GM23338 (cell line): ENCODE measurements around the gene OR2L3. TPM values are rescaled to one million over a fixed set of nuclear protein-coding genes. Genes with fewer than 3 reads are reported as not detected.

Experiments
- ATAC-seq: fragments of 200-7000 bp; cut with Tn5 transposase; 3 replicates; pipeline ENCODE4 v1.9.1; 2020
- DNase-seq: peaks from one replicate; pipeline ENCODE4 v3.0.0-alpha.2; 2015; ENCODE audit warnings: low spot score
- H2AFZ ChIP-seq: fragments of 200-600 bp; sonication (generic); 2 replicates; pipeline ENCODE4 v1.8.0; 2016; ENCODE audit warnings: antibody characterized with exemption, mild to moderate bottlenecking, moderate library complexity
- H3F3A ChIP-seq: fragments of 200-600 bp; sonication (generic); replicated peaks from 2 replicates; pipeline ENCODE4 v1.8.0; 2017; ENCODE audit warnings: antibody characterized with exemption, mixed run types, low read depth
- H3K27ac ChIP-seq: fragments of 200-600 bp; sonication (generic); 2 replicates; pipeline ENCODE4 v1.6.1; 2016; ENCODE audit warnings: low read depth
- H3K27me3 ChIP-seq: fragments of 200-600 bp; sonication (generic); 2 replicates; pipeline ENCODE4 v1.8.0; 2016; ENCODE audit warnings: mild to moderate bottlenecking, mixed run types, moderate library complexity; ENCODE audit not compliant: insufficient read depth
- H3K36me3 ChIP-seq: fragments of 200-600 bp; sonication (generic); 2 replicates; pipeline ENCODE4 v1.8.0; 2016; ENCODE audit warnings: mild to moderate bottlenecking; ENCODE audit not compliant: insufficient read depth
- H3K4me1 ChIP-seq: fragments of 200-600 bp; sonication (generic); 2 replicates; pipeline ENCODE4 v1.8.0; 2016; ENCODE audit warnings: mild to moderate bottlenecking, moderate library complexity; ENCODE audit not compliant: insufficient read depth
- H3K4me2 ChIP-seq: fragments of 200-600 bp; sonication (generic); 2 replicates; pipeline ENCODE4 v1.7.1; 2017; ENCODE audit warnings: mixed run types
- H3K4me3 ChIP-seq: fragments of 200-600 bp; sonication (generic); 2 replicates; pipeline ENCODE4 v1.6.1; 2016; ENCODE audit warnings: mixed run types
- H3K79me2 ChIP-seq: fragments of 200-600 bp; sonication (generic); replicated peaks from 2 replicates; pipeline ENCODE4 v1.8.0; 2017; ENCODE audit warnings: mild to moderate bottlenecking; ENCODE audit not compliant: insufficient read depth
- H3K9me2 ChIP-seq: fragments of 200-600 bp; sonication (generic); 2 replicates; pipeline ENCODE4 v1.8.0; 2017; ENCODE audit not compliant: insufficient read depth
- H4K20me1 ChIP-seq: fragments of 200-600 bp; sonication (generic); replicated peaks from 2 replicates; pipeline ENCODE4 v1.8.0; 2017; ENCODE audit warnings: mild to moderate bottlenecking; ENCODE audit not compliant: insufficient read depth
- H3K27ac Mint-ChIP-seq: 2 replicates; pipeline ENCODE4 v1.8.0; 2020; ENCODE audit warnings: inconsistent platforms, mild to moderate bottlenecking, moderate library complexity, mixed read lengths
- H3K27me3 Mint-ChIP-seq: 3 replicates; pipeline ENCODE4 v1.8.0; 2022; ENCODE audit warnings: low read depth, mild to moderate bottlenecking, moderate library complexity, mixed read lengths, inconsistent platforms; ENCODE audit not compliant: insufficient read depth, poor library complexity
- H3K36me3 Mint-ChIP-seq: 3 replicates; pipeline ENCODE4 v1.8.0; 2021; ENCODE audit warnings: low read depth, mild to moderate bottlenecking, inconsistent platforms, moderate library complexity, mixed read lengths
- H3K4me1 Mint-ChIP-seq: 3 replicates; pipeline ENCODE4 v1.8.0; 2020; ENCODE audit warnings: mild to moderate bottlenecking, inconsistent platforms, mixed read lengths
- H3K4me3 Mint-ChIP-seq: 3 replicates; pipeline ENCODE4 v1.8.0; 2021; ENCODE audit warnings: moderate library complexity, mild to moderate bottlenecking, inconsistent platforms, mixed read lengths
- H3K9me3 Mint-ChIP-seq: 3 replicates; pipeline ENCODE4 v1.8.0; 2020; ENCODE audit warnings: moderate library complexity, mild to moderate bottlenecking, inconsistent platforms, mixed read lengths
- EZH2phosphoT487 ChIP-seq: fragments of 200-600 bp; sonication (generic); IDR thresholded peaks from one replicate; pipeline ENCODE4 v1.8.1; 2018; ENCODE audit warnings: antibody characterized with exemption; ENCODE audit not compliant: unreplicated experiment
- JUNB ChIP-seq: IDR thresholded peaks from one replicate; pipeline ENCODE4 v1.6.1; 2016; ENCODE audit warnings: antibody characterized with exemption; ENCODE audit not compliant: unreplicated experiment
- NANOG ChIP-seq: IDR thresholded peaks from 2 replicates; pipeline ENCODE4 v1.6.1; 2016; ENCODE audit warnings: antibody characterized with exemption, borderline replicate concordance
- POLR2AphosphoS5 ChIP-seq: IDR thresholded peaks from 2 replicates; pipeline ENCODE4 v1.6.1; 2016; ENCODE audit warnings: antibody characterized with exemption, low read depth
- STAT1 ChIP-seq: IDR thresholded peaks from one replicate; pipeline ENCODE4 v1.6.1; 2016; ENCODE audit warnings: antibody characterized with exemption; ENCODE audit not compliant: unreplicated experiment
- ZNF331 ChIP-seq: fragments of 250-450 bp; sonication (Bioruptor Pico); IDR thresholded peaks from 2 replicates; pipeline ENCODE4 v1.5.0; 2020; ENCODE audit warnings: low read depth, mild to moderate bottlenecking, moderate library complexity
- polyA plus RNA-seq: library from polyadenylated mRNA; unstranded; fragments of >200 nt; fragmentation: Nextera tagmentation; extraction: Ambion mirVana; gene quantifications from 2 replicates; pipeline ENCODE4 v1.2.1, GENCODE V29; 2016
- total RNA-seq: library from RNA; depleted of rRNA; stranded (reverse); fragments of >200 nt; shearing (Covaris generic); gene quantifications from 2 replicates; pipeline ENCODE4 v1.2.3, GENCODE V29; 2014
- TF ChIP-seq, protein P1 (sequence below), 2 experiments: fragments of 200-600 bp in 1 of 2; sonication (generic) in 1 of 2; conservative IDR thresholded peaks; 2 replicates each; pipeline versions ENCODE4 v1.5.1 to v1.6.1; 2016 to 2017; ENCODE audit warnings: antibody characterized with exemption in 2 of 2, low read depth in 2 of 2, mild to moderate bottlenecking in 2 of 2, moderate library complexity in 1 of 2
- TF ChIP-seq, protein P2 (sequence below): IDR thresholded peaks from one replicate; pipeline ENCODE4 v1.6.1; 2018; ENCODE audit warnings: antibody characterized with exemption; ENCODE audit not compliant: unreplicated experiment
- TF ChIP-seq, protein P3 (sequence below): fragments of 250-450 bp; sonication (Bioruptor Pico); IDR thresholded peaks from 2 replicates; pipeline ENCODE4 v1.5.0; 2020; ENCODE audit warnings: mild to moderate bottlenecking, moderate library complexity

Gene OR2L3
- total and polyA plus RNA-seq, 2 experiments from 2014 or later: not detected

DNA sequence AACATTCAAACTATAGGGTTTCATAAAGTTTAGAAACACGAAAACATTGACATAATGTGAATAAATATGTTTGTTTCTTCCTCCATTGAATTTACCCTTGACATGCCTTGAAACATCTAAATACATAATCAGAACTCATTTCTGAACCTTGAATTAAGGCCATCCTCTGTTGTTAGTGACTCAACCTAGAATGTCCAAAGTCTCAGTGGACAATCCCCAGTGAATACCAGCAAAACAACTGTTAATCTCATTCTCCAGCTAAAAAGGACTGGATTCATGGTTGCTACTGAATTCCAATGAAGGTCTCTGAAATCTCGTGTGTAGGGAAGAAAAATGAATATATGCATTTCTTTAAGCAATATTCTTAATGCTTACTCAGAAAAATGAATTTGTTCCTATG, 16.9 kb upstream of the OR2L3 start, which contains the start of gene OR2L2:
Gene OR2L2, plus strand, starts transcription at position 301 of the 400 bp plus-strand sequence. CDS start 8,198 bp downstream, outside the sequence.
- Mint-ChIP-seq H3K36me3 (peaks cover 21% of the 10 kb centered on the region; the same call in 2 of the 3 replicates), H3K9me3 (peaks cover 84% of the 10 kb centered on the region)
- no peak within 1 kb of the TSS for H3K27ac ChIP-seq

DNA sequence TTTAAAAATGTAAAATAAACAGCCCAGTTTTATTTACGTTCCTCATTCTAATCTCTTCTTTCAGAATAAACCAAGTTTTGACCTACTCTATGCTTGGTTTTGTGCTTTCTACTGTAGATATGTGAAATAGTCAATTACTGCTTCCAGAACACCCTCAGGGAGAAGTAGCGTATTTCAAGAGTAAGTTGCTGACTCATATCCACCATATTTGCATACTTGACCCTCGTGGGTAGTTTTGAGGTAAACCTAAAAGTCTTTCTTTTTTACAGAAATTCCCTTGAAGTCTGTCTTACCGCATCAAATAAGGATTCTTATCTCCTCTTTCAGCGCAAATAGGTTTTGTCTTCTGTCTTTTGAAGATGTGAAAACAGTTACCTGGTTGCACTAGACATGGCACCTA, 1.4 kb upstream of the OR2L3 start:
- no peaks in the 10 kb centered on the region for H3K36me3 ChIP-seq
- H3K4me3 ChIP-seq: no peak overlapping the region
- no peak for ATAC-seq
- no peaks in the 10 kb centered on the region for H3K27me3 ChIP-seq
- H2AFZ ChIP-seq: no peak overlapping the region
- H3K9me2 ChIP-seq: no peaks in the 10 kb centered on the region
- no peak overlapping the region for H3K4me2 ChIP-seq
- no peak for DNase-seq
- no peaks in the 10 kb centered on the region for H3K4me1 ChIP-seq
- H3K4me3 Mint-ChIP-seq: no peak overlapping the region
- no peaks in the 10 kb centered on the region for H3K27me3 Mint-ChIP-seq
- TF ChIP-seq, protein P1, sequence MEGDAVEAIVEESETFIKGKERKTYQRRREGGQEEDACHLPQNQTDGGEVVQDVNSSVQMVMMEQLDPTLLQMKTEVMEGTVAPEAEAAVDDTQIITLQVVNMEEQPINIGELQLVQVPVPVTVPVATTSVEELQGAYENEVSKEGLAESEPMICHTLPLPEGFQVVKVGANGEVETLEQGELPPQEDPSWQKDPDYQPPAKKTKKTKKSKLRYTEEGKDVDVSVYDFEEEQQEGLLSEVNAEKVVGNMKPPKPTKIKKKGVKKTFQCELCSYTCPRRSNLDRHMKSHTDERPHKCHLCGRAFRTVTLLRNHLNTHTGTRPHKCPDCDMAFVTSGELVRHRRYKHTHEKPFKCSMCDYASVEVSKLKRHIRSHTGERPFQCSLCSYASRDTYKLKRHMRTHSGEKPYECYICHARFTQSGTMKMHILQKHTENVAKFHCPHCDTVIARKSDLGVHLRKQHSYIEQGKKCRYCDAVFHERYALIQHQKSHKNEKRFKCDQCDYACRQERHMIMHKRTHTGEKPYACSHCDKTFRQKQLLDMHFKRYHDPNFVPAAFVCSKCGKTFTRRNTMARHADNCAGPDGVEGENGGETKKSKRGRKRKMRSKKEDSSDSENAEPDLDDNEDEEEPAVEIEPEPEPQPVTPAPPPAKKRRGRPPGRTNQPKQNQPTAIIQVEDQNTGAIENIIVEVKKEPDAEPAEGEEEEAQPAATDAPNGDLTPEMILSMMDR (conservative IDR thresholded peaks at IDR 0.05; ENCODE audit: low read depth in 2 of 2): no peak
- TF ChIP-seq EZH2phosphoT487: no peak
- TF ChIP-seq, protein P2, sequence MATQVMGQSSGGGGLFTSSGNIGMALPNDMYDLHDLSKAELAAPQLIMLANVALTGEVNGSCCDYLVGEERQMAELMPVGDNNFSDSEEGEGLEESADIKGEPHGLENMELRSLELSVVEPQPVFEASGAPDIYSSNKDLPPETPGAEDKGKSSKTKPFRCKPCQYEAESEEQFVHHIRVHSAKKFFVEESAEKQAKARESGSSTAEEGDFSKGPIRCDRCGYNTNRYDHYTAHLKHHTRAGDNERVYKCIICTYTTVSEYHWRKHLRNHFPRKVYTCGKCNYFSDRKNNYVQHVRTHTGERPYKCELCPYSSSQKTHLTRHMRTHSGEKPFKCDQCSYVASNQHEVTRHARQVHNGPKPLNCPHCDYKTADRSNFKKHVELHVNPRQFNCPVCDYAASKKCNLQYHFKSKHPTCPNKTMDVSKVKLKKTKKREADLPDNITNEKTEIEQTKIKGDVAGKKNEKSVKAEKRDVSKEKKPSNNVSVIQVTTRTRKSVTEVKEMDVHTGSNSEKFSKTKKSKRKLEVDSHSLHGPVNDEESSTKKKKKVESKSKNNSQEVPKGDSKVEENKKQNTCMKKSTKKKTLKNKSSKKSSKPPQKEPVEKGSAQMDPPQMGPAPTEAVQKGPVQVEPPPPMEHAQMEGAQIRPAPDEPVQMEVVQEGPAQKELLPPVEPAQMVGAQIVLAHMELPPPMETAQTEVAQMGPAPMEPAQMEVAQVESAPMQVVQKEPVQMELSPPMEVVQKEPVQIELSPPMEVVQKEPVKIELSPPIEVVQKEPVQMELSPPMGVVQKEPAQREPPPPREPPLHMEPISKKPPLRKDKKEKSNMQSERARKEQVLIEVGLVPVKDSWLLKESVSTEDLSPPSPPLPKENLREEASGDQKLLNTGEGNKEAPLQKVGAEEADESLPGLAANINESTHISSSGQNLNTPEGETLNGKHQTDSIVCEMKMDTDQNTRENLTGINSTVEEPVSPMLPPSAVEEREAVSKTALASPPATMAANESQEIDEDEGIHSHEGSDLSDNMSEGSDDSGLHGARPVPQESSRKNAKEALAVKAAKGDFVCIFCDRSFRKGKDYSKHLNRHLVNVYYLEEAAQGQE: no peak
- TF ChIP-seq STAT1: no peak
- TF ChIP-seq, protein P3, sequence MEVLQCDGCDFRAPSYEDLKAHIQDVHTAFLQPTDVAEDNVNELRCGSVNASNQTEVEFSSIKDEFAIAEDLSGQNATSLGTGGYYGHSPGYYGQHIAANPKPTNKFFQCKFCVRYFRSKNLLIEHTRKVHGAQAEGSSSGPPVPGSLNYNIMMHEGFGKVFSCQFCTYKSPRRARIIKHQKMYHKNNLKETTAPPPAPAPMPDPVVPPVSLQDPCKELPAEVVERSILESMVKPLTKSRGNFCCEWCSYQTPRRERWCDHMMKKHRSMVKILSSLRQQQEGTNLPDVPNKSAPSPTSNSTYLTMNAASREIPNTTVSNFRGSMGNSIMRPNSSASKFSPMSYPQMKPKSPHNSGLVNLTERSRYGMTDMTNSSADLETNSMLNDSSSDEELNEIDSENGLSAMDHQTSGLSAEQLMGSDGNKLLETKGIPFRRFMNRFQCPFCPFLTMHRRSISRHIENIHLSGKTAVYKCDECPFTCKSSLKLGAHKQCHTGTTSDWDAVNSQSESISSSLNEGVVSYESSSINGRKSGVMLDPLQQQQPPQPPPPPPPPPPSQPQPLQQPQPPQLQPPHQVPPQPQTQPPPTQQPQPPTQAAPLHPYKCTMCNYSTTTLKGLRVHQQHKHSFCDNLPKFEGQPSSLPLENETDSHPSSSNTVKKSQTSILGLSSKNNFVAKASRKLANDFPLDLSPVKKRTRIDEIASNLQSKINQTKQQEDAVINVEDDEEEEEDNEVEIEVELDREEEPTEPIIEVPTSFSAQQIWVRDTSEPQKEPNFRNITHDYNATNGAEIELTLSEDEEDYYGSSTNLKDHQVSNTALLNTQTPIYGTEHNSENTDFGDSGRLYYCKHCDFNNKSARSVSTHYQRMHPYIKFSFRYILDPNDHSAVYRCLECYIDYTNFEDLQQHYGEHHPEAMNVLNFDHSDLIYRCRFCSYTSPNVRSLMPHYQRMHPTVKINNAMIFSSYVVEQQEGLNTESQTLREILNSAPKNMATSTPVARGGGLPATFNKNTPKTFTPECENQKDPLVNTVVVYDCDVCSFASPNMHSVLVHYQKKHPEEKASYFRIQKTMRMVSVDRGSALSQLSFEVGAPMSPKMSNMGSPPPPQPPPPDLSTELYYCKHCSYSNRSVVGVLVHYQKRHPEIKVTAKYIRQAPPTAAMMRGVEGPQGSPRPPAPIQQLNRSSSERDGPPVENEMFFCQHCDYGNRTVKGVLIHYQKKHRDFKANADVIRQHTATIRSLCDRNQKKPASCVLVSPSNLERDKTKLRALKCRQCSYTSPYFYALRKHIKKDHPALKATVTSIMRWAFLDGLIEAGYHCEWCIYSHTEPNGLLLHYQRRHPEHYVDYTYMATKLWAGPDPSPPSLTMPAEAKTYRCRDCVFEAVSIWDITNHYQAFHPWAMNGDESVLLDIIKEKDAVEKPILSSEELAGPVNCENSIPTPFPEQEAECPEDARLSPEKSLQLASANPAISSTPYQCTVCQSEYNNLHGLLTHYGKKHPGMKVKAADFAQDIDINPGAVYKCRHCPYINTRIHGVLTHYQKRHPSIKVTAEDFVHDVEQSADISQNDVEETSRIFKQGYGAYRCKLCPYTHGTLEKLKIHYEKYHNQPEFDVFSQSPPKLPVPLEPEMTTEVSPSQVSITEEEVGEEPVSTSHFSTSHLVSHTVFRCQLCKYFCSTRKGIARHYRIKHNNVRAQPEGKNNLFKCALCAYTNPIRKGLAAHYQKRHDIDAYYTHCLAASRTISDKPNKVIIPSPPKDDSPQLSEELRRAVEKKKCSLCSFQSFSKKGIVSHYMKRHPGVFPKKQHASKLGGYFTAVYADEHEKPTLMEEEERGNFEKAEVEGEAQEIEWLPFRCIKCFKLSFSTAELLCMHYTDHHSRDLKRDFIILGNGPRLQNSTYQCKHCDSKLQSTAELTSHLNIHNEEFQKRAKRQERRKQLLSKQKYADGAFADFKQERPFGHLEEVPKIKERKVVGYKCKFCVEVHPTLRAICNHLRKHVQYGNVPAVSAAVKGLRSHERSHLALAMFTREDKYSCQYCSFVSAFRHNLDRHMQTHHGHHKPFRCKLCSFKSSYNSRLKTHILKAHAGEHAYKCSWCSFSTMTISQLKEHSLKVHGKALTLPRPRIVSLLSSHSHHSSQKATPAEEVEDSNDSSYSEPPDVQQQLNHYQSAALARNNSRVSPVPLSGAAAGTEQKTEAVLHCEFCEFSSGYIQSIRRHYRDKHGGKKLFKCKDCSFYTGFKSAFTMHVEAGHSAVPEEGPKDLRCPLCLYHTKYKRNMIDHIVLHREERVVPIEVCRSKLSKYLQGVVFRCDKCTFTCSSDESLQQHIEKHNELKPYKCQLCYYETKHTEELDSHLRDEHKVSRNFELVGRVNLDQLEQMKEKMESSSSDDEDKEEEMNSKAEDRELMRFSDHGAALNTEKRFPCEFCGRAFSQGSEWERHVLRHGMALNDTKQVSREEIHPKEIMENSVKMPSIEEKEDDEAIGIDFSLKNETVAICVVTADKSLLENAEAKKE (CRISPR knock-in tag): no peak
- no peak for TF ChIP-seq POLR2AphosphoS5
- peaks cover 77% of the 10 kb centered on the region for H3K9me3 Mint-ChIP-seq
- H4K20me1 ChIP-seq: no peaks in the 10 kb centered on the region
- no peak overlapping the region for H3K27ac ChIP-seq
- H3F3A ChIP-seq: no peaks in the 10 kb centered on the region
- H3K4me1 Mint-ChIP-seq: no peaks in the 10 kb centered on the region
- H3K79me2 ChIP-seq: no peaks in the 10 kb centered on the region
- H3K27ac Mint-ChIP-seq: no peak overlapping the region
- peaks cover 21% of the 10 kb centered on the region for H3K36me3 Mint-ChIP-seq

More for the DNA sequence above, 16.9 kb upstream of the OR2L3 start, which contains the start of gene OR2L2:
- Histone ChIP-seq H2AFZ (no peak within 1 kb of the TSS), H3F3A (no peaks in the 10 kb centered on the region), H3K4me3 (no peak within 1 kb of the TSS), H3K9me2 (no peaks in the 10 kb centered on the region), H4K20me1 (no peaks in the 10 kb centered on the region), H3K4me1 (no peaks in the 10 kb centered on the region), H3K27me3 (no peaks in the 10 kb centered on the region), H3K4me2 (no peak within 1 kb of the TSS), H3K79me2 (no peaks in the 10 kb centered on the region), H3K36me3 (peaks cover 14% of the 10 kb centered on the region; the same call in 1 of the 2 replicates)
- DNase-seq (no peak), ATAC-seq (no peak)
- Mint-ChIP-seq H3K4me1 (no peaks in the 10 kb centered on the region), H3K27me3 (peaks cover 4% of the 10 kb centered on the region), H3K4me3 (no peak within 1 kb of the TSS), H3K27ac (no peak within 1 kb of the TSS)
- TF ChIP-seq NANOG (no peak), ZNF331 (no peak), JUNB (no peak), STAT1 (no peak)
